ENCODE measurements around the gene FOXP1.

- TF ChIP-seq, protein P1, sequence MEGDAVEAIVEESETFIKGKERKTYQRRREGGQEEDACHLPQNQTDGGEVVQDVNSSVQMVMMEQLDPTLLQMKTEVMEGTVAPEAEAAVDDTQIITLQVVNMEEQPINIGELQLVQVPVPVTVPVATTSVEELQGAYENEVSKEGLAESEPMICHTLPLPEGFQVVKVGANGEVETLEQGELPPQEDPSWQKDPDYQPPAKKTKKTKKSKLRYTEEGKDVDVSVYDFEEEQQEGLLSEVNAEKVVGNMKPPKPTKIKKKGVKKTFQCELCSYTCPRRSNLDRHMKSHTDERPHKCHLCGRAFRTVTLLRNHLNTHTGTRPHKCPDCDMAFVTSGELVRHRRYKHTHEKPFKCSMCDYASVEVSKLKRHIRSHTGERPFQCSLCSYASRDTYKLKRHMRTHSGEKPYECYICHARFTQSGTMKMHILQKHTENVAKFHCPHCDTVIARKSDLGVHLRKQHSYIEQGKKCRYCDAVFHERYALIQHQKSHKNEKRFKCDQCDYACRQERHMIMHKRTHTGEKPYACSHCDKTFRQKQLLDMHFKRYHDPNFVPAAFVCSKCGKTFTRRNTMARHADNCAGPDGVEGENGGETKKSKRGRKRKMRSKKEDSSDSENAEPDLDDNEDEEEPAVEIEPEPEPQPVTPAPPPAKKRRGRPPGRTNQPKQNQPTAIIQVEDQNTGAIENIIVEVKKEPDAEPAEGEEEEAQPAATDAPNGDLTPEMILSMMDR (IDR thresholded peaks at IDR 0.05): no peak
- no peak for TF ChIP-seq POLR2A (IDR thresholded peaks at IDR 0.05)
Observed at GRCh38 chr3:71101014-71101413, 482.5 kb downstream of the FOXP1 start.
